ENCODE results near the gene SMIM29.
"Not testable (repeated sequence)": the region's sequence is repeated elsewhere in the genome, so short reads cannot be mapped to it uniquely, and the experiment has no call there.

Gene SMIM29

GRCh38 chr6:34269658-34270341 is 21.0 kb upstream of the SMIM29 start:
- in situ Hi-C loops (cut with MboI; ENCODE audit: low pct_unique_long_range_greater_than_20kb, low sequenced_read_pairs); DNase-seq: not testable (repeated sequence)

GRCh38 chr6:34269132-34269531 is 20.3 kb upstream of the SMIM29 start:
- in situ Hi-C loops (cut with MboI; ENCODE audit: low pct_unique_long_range_greater_than_20kb, low sequenced_read_pairs): not testable (repeated sequence)

GRCh38 chr6:34267746-34268145 is 18.9 kb upstream of the SMIM29 start:
- DNase-seq: no peak
- in situ Hi-C loops (cut with MboI; ENCODE audit: low pct_unique_long_range_greater_than_20kb, low sequenced_read_pairs): no loop called here

More at GRCh38 chr6:34269132-34269531, 20.3 kb upstream of the SMIM29 start:
- DNase-seq: not testable (repeated sequence)

- in situ Hi-C loops (cut with MboI; ENCODE audit: low pct_unique_long_range_greater_than_20kb, low sequenced_read_pairs); DNase-seq: not testable (repeated sequence)
Measured at GRCh38 chr6:34263484-34263883, 14.7 kb upstream of the SMIM29 start.

GRCh38 chr6:34260576-34261267 is 11.9 kb upstream of the SMIM29 start:
- no peak for DNase-seq
- in situ Hi-C loops (cut with MboI; ENCODE audit: low pct_unique_long_range_greater_than_20kb, low sequenced_read_pairs): no loop called here

GRCh38 chr6:34259529-34260069 is 10.8 kb upstream of the SMIM29 start:
- in situ Hi-C loops (cut with MboI; ENCODE audit: low pct_unique_long_range_greater_than_20kb, low sequenced_read_pairs): no loop called here
- DNase-seq: no peak

- DNase-seq: peak; percentile 43
- in situ Hi-C loops (cut with MboI; ENCODE audit: low pct_unique_long_range_greater_than_20kb, low sequenced_read_pairs): not testable (repeated sequence)
Measured at GRCh38 chr6:34252395-34252794, 3.6 kb upstream of the SMIM29 start.

GRCh38 chr6:34249469-34250261 is 859 bp upstream of the SMIM29 start:
- no peak for DNase-seq
- in situ Hi-C loops (cut with MboI; ENCODE audit: low pct_unique_long_range_greater_than_20kb, low sequenced_read_pairs): loop anchor here (25.0 kb wide), 1 partner anchor 163 kb away; no protein-coding TSS in a partner anchor

- in situ Hi-C loops (cut with MboI; ENCODE audit: low pct_unique_long_range_greater_than_20kb, low sequenced_read_pairs): loop anchor here (25.0 kb wide), 1 partner anchor 164 kb away; no protein-coding TSS in a partner anchor
Measured at GRCh38 chr6:34248198-34248726, 544 bp downstream of the SMIM29 start.

GRCh38 chr6:34247481-34248197 is 1.2 kb downstream of the SMIM29 start:
- in situ Hi-C loops (cut with MboI; ENCODE audit: low pct_unique_long_range_greater_than_20kb, low sequenced_read_pairs): loop anchor here (25.0 kb wide), 1 partner anchor 165 kb away; no protein-coding TSS in a partner anchor
- DNase-seq: no peak

More at GRCh38 chr6:34248198-34248726, 544 bp downstream of the SMIM29 start:
- no peak for DNase-seq

- in situ Hi-C loops (cut with MboI; ENCODE audit: low pct_unique_long_range_greater_than_20kb, low sequenced_read_pairs): loop anchor here (25.0 kb wide), 1 partner anchor 166 kb away; no protein-coding TSS in a partner anchor
- peak; percentile 62 for DNase-seq
Measured at GRCh38 chr6:34246563-34247391, 2.0 kb downstream of the SMIM29 start.

- DNase-seq: no peak
- in situ Hi-C loops (cut with MboI; ENCODE audit: low pct_unique_long_range_greater_than_20kb, low sequenced_read_pairs): loop anchor here (25.0 kb wide), 1 partner anchor 166 kb away; no protein-coding TSS in a partner anchor
Measured at GRCh38 chr6:34246249-34246562, 2.6 kb downstream of the SMIM29 start.

GRCh38 chr6:34245761-34246140 is 3.1 kb downstream of the SMIM29 start:
- in situ Hi-C loops (cut with MboI; ENCODE audit: low pct_unique_long_range_greater_than_20kb, low sequenced_read_pairs): loop anchor here (25.0 kb wide), 1 partner anchor 167 kb away; no protein-coding TSS in a partner anchor
- DNase-seq: not testable (repeated sequence)

- not testable (repeated sequence) for DNase-seq
- in situ Hi-C loops (cut with MboI; ENCODE audit: low pct_unique_long_range_greater_than_20kb, low sequenced_read_pairs): loop anchor here (25.0 kb wide), 1 partner anchor 167 kb away; no protein-coding TSS in a partner anchor
Measured at GRCh38 chr6:34245032-34245760, 3.6 kb downstream of the SMIM29 start.

GRCh38 chr6:34243901-34244884 is 4.6 kb downstream of the SMIM29 start:
- in situ Hi-C loops (cut with MboI; ENCODE audit: low pct_unique_long_range_greater_than_20kb, low sequenced_read_pairs): loop anchor here (25.0 kb wide), 1 partner anchor 168 kb away; no protein-coding TSS in a partner anchor
- DNase-seq: peak; percentile 69
